Testis (tissue), 2 donors: Measurements from ENCODE around the gene BUD31.

Experiments
- POLR2A ChIP-seq: fragments of 450-650 bp; IDR thresholded peaks from one replicate; pipeline ENCODE4 v1.6.1; 2017; ENCODE audit warnings: antibody characterized with exemption, mild to moderate bottlenecking, moderate library complexity
- TF ChIP-seq, protein P1 (sequence below), 3 experiments: fragments of 450-650 bp in 2 of 3; fragments of 200-600 bp in 1 of 3; sonication (generic) in 1 of 3; IDR thresholded peaks; one replicate each; pipeline ENCODE4 v1.5.1; 2016 to 2019; ENCODE audit warnings: antibody characterized with exemption in 3 of 3, mild to moderate bottlenecking in 2 of 3, moderate library complexity in 1 of 3

DNA sequence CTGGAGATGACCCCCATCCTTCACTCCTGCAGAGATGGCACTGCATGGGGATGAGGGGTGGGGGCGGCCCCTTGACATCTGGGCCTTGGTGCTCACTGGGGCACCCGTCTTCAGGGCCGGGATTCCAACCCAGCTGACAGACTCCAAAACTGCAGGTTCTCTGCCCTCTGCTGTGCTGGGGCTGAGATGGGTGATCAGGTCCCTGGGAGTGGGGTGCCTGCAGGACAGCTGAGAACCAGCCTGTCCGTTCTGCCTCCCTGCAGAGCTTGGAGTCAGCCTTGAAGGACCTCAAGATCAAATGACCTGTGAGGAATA is 14.6 kb upstream of the BUD31 start:
- no peak for TF ChIP-seq POLR2A
- TF ChIP-seq, protein P1, sequence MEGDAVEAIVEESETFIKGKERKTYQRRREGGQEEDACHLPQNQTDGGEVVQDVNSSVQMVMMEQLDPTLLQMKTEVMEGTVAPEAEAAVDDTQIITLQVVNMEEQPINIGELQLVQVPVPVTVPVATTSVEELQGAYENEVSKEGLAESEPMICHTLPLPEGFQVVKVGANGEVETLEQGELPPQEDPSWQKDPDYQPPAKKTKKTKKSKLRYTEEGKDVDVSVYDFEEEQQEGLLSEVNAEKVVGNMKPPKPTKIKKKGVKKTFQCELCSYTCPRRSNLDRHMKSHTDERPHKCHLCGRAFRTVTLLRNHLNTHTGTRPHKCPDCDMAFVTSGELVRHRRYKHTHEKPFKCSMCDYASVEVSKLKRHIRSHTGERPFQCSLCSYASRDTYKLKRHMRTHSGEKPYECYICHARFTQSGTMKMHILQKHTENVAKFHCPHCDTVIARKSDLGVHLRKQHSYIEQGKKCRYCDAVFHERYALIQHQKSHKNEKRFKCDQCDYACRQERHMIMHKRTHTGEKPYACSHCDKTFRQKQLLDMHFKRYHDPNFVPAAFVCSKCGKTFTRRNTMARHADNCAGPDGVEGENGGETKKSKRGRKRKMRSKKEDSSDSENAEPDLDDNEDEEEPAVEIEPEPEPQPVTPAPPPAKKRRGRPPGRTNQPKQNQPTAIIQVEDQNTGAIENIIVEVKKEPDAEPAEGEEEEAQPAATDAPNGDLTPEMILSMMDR (IDR thresholded peaks at IDR 0.05): no peak
